Measurements from ENCODE around the gene QSOX2. TPM values are rescaled to one million over a fixed set of nuclear protein-coding genes. Genes with fewer than 3 reads are reported as not detected.

Gene QSOX2
- total RNA-seq, 2 donors from 2014 or later = 4.9 to 12.0 TPM

DNA sequence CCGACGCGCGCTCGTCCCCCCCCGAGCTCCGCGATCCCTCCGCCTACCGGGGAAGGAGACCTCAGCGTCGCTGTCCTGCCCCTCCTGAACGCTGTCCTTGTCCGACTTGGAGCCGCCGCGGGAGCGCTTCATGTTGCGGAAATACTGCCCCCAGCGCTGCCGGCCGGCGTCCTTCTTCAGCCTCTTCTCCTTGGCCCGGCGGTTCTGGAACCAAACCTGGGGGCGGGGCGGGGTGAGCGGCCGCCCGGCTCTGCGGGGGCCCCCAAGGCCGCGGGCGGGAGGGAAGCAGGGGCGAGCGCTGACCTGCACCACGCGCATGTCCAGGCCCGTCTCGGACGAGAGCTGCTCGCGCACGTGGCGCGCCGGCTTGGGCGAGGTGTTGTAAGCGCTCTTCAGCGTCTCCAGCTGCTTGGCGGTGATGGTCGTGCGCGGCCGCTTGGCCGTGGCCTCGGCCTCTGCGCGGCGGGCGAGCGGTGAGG lies 47.0 kb downstream of the QSOX2 start:
- intact Hi-C loops (cut with DNase I) = no loop called here
- H3K4me3 ChIP-seq = no peak overlapping the region
- no peak overlapping the region for H3K9ac ChIP-seq (ENCODE audit: low read depth in 2 of 2, low read length in 2 of 2)
- H3K36me3 ChIP-seq = no peaks in the 10 kb centered on the region
- DNase-seq = no peak
- H3K9me3 ChIP-seq = no peaks in the 10 kb centered on the region
- H3K27ac ChIP-seq = no peak overlapping the region
- H3K27me3 ChIP-seq = peaks cover 92% of the 10 kb centered on the region
- TF ChIP-seq CTCF (IDR thresholded peaks at IDR 0.05) = no peak
- no peaks in the 10 kb centered on the region for H3K4me1 ChIP-seq

DNA sequence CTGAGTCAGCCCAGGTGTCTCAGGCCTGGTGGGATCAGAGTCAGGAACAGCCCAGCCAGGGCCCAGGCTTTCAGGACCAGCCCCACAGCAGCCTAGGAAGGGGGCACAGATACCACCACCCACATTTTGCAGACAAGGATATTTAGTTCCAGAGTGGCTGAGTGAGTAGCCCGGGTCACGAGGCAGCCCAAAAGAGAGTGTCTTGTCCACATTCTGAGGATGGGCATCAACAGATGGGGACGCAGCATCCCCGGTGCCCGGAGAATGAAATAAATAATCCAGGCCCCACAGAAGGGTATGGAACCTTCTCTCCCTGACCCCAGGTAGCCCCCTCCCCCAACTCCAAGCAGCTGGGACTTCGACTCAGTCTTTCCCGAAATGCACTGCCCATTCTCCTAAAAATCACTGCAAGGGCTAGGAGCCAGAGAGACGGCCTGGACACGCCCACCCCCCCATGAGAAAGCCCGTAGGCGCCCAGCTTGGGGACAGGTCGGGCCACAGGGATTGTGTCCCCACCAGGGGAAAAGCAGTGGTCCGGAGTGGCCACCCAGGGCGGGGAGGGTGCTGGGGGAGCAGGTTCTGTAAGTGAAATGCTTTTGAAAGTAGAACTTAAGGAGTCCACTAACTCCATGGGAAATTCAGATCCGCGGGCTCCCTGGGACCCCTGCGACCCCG lies 47.5 kb downstream of the QSOX2 start:
- no peaks in the 10 kb centered on the region for H3K4me1 ChIP-seq

DNA sequence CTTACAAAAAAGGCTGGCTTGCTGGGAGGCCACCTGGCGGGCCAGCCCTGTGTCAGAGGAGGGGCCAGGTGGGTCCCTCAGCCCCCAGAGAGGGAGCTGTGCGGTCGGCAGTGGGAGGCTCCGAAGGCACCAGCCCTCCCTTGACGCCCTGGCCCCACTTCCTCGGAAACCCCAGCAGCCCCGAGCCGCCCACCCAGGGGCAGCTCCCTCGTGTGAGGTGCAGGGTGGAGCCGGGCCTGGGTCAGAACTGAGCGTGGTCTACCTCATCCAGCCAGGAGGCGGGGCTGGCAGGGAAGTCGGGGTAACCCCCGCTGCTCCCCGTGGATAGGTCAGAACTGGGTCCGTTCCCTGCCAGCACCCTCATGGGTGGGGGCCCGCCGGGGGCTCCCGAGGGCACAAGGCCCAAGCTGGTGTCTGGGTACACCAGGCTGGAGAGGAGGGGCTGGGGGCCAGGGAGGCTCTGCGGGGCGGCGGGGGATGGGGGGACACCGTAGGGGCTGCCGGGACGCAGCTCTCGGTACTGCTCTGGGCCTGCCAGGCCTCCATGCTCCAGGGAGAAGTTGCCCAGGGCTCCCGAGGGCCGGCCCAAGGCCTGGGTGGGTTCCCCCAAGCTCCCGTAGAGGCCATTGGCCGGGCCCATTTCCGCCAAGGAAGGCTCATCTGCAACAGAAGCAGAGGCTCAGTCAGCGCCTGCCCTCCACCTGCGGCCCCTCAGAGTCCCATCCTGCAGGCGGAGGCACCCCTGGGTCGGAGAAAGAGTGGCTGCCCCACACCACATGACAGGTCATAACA lies 48.3 kb downstream of the QSOX2 start:
- H3K9ac ChIP-seq (ENCODE audit: low read depth in 2 of 2, low read length in 2 of 2) = no peak overlapping the region
- no peaks in the 10 kb centered on the region for H3K4me1 ChIP-seq
- intact Hi-C loops (cut with DNase I) = no loop called here
- no peaks in the 10 kb centered on the region for H3K36me3 ChIP-seq
- H3K9me3 ChIP-seq = no peaks in the 10 kb centered on the region
- no peak for TF ChIP-seq CTCF (IDR thresholded peaks at IDR 0.05)
- H3K27ac ChIP-seq = no peak overlapping the region
- DNase-seq = no peak
- H3K27me3 ChIP-seq = peaks cover 94% of the 10 kb centered on the region
- H3K4me3 ChIP-seq = no peak overlapping the region

More for the DNA sequence above, 47.5 kb downstream of the QSOX2 start:
- Histone ChIP-seq H3K9me3 (no peaks in the 10 kb centered on the region), H3K27me3 (peaks cover 93% of the 10 kb centered on the region), H3K4me3 (no peak overlapping the region), H3K9ac (ENCODE audit: low read depth in 2 of 2, low read length in 2 of 2) (no peak overlapping the region), H3K36me3 (no peaks in the 10 kb centered on the region), H3K27ac (no peak overlapping the region)
- intact Hi-C loops (cut with DNase I) = no loop called here
- no peak for TF ChIP-seq CTCF (IDR thresholded peaks at IDR 0.05)
- no peak for DNase-seq

DNA sequence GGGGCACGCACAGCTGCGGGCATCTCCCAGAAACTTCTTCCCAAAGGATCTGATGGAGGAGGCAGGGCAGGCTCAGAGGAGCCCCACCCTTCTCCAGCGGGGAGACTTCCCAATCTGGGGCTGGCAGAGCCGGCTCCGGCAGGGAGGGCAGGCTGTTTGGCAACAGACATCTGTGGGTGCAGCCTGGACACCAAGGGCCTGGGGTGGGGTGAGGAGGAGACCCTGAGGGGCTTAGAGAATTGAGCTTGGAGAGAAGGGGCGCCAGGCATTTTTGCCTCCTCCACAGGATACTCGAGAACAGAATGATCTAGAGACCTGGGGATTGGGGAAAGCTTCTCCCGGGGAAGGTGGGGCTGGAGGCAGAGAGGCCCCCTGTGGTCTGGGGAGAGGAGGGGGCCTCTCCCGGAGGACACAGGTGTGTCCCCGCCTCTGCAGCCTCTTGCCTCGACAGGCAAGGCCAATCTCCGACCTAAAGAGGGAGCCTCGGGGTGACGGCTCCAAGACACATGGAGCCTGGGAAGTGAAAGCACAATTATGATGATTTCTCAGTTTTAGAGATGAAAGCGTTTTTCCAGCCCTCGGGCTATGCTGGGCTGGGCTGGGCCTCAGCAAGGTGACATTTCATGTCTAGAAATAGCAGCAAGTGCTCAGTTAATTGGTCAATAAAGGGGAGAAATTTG lies 49.1 kb downstream of the QSOX2 start:
- no peak for DNase-seq
- H3K36me3 ChIP-seq = no peaks in the 10 kb centered on the region
- no peak for TF ChIP-seq CTCF (IDR thresholded peaks at IDR 0.05)
- no peak overlapping the region for H3K9ac ChIP-seq (ENCODE audit: low read depth in 2 of 2, low read length in 2 of 2)
- no peaks in the 10 kb centered on the region for H3K4me1 ChIP-seq
- peaks cover 94% of the 10 kb centered on the region for H3K27me3 ChIP-seq
- no peak overlapping the region for H3K27ac ChIP-seq
- H3K4me3 ChIP-seq = no peak overlapping the region
- H3K9me3 ChIP-seq = no peaks in the 10 kb centered on the region
- intact Hi-C loops (cut with DNase I) = no loop called here

GRCh38 chr9:136194540-136194939 lies 51.1 kb downstream of the QSOX2 start:
- Histone ChIP-seq H3K36me3 (no peaks in the 10 kb centered on the region), H3K4me1 (no peaks in the 10 kb centered on the region), H3K4me3 (no peak overlapping the region), H3K27ac (no peak overlapping the region), H3K9ac (ENCODE audit: low read depth in 2 of 2, low read length in 2 of 2) (no peak overlapping the region), H3K27me3 (peaks cover 84% of the 10 kb centered on the region), H3K9me3 (no peaks in the 10 kb centered on the region)
- DNase-seq = no peak
- no peak for TF ChIP-seq CTCF (IDR thresholded peaks at IDR 0.05)
- intact Hi-C loops (cut with DNase I) = no loop called here

Data from colonic mucosa (tissue), 4 donors.